ENCODE measurements around the gene RAB3D. TPM values are rescaled to one million over a fixed set of nuclear protein-coding genes. Genes with fewer than 3 reads are reported as not detected.

RAB3D gene
- total RNA-seq, 1 experiment from 2014 or later, result 35.0 TPM

DNA sequence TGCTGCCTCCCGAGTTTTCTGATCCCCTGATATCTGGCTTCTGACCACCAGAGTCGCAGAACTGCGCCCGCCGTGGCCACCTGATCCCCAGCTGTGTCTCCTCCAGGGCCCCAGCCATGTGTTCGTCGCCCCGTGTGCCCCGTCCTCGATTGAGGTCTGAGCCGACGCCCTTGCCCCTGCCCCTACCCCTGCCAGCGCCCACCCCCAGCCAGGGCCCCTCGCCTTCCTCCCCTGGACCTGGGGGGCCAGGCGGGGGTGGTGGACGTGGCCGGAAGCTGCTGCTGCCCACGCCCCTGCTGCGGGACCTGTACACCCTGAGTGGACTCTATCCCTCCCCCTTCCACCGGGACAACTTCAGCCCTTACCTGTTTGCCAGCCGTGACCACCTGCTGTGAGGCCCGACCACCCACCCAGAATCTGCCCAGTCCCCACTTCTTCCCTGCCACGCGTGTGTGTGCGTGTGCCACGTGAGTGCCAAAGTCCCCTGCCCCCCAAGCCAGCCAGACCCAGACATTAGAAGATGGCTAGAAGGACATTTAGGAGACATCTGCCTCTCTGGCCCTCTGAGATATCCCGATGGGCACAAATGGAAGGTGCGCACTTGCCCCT lies 24.9 kb upstream of the RAB3D start:
- CTCF ChIA-PET, result no interaction called here
- Histone ChIP-seq H4K20me1 (ENCODE audit: insufficient read depth) (no peaks in the 10 kb centered on the region; the same call in 1 of the 2 replicates), H3K4me3 (no peak overlapping the region), H3K27me3 (ENCODE audit: insufficient read depth, low read depth) (no peaks in the 10 kb centered on the region), H3K27ac (no peak overlapping the region), H3K79me2 (ENCODE audit: low read depth) (no peaks in the 10 kb centered on the region), H3K9me2 (ENCODE audit: insufficient read depth) (no peaks in the 10 kb centered on the region), H3K9me3 (ENCODE audit: insufficient read depth, low read depth) (no peaks in the 10 kb centered on the region), H3F3A (ENCODE audit: insufficient read depth, low read depth) (peaks cover 18% of the 10 kb centered on the region; the same call in 1 of the 2 replicates), H3K36me3 (ENCODE audit: low read depth) (peaks cover 11% of the 10 kb centered on the region; the same call in 1 of the 2 replicates), H2AFZ (no peak overlapping the region), H3K4me1 (replicated peaks; ENCODE audit: insufficient read depth) (peaks cover 7% of the 10 kb centered on the region; the same call in 1 of the 2 replicates), H3K4me2 (no peak overlapping the region)
- POLR2A ChIA-PET (ENCODE audit: unreplicated experiment), result no interaction called here
- no peak for TF ChIP-seq EZH2 (IDR thresholded peaks at IDR 0.05; ENCODE audit: low read depth)
- TF ChIP-seq, protein P1, sequence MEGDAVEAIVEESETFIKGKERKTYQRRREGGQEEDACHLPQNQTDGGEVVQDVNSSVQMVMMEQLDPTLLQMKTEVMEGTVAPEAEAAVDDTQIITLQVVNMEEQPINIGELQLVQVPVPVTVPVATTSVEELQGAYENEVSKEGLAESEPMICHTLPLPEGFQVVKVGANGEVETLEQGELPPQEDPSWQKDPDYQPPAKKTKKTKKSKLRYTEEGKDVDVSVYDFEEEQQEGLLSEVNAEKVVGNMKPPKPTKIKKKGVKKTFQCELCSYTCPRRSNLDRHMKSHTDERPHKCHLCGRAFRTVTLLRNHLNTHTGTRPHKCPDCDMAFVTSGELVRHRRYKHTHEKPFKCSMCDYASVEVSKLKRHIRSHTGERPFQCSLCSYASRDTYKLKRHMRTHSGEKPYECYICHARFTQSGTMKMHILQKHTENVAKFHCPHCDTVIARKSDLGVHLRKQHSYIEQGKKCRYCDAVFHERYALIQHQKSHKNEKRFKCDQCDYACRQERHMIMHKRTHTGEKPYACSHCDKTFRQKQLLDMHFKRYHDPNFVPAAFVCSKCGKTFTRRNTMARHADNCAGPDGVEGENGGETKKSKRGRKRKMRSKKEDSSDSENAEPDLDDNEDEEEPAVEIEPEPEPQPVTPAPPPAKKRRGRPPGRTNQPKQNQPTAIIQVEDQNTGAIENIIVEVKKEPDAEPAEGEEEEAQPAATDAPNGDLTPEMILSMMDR (conservative IDR thresholded peaks at IDR 0.05), result no peak
- no TSS peak for BruUV-seq (replicated peaks)
- no peak for DNase-seq
- intact Hi-C loops (cut with micrococcal nuclease; ENCODE audit: unreplicated experiment), result no loop called here

DNA sequence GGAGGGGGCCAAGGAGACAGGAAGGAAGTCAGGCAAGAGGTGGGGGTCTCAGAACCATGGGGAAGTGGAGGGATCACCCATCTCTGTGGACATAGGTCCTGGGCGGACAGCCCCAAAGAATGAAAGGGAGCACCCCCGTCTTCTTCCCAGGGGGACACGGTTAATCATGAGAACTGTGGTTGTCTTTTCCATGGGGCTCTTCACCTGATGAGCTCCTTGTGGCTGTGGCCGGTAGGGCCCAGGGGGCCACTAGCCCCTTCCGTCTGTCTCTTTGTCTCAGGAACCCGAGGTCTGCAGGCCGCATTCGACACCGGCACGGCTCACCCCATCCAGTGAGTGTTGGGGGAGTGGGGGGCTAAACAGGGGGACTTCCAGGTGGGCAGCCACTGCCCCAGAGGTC lies 24.4 kb upstream of the RAB3D start:
- H3K4me1 ChIP-seq (replicated peaks; ENCODE audit: insufficient read depth), result peaks cover 12% of the 10 kb centered on the region
- H3K27me3 ChIP-seq (ENCODE audit: insufficient read depth, low read depth), result no peaks in the 10 kb centered on the region
- H3K9me2 ChIP-seq (ENCODE audit: insufficient read depth), result no peaks in the 10 kb centered on the region
- ChIA-PET POLR2A (ENCODE audit: unreplicated experiment) (no interaction called here), CTCF (no interaction called here)
- H3K36me3 ChIP-seq (ENCODE audit: low read depth), result peaks cover 11% of the 10 kb centered on the region; the same call in 1 of the 2 replicates
- H3K4me2 ChIP-seq, result no peak overlapping the region
- H4K20me1 ChIP-seq (ENCODE audit: insufficient read depth), result no peaks in the 10 kb centered on the region; the same call in 1 of the 2 replicates
- H2AFZ ChIP-seq, result no peak overlapping the region
- no peaks in the 10 kb centered on the region for H3K9me3 ChIP-seq (ENCODE audit: insufficient read depth, low read depth)
- no peak overlapping the region for H3K4me3 ChIP-seq
- no peak overlapping the region for H3K27ac ChIP-seq
- peaks cover 22% of the 10 kb centered on the region; the same call in 1 of the 2 replicates for H3F3A ChIP-seq (ENCODE audit: insufficient read depth, low read depth)
- intact Hi-C loops (cut with micrococcal nuclease; ENCODE audit: unreplicated experiment), result no loop called here
- no peaks in the 10 kb centered on the region for H3K79me2 ChIP-seq (ENCODE audit: low read depth)
- no TSS peak for BruUV-seq (replicated peaks)
- no peak for DNase-seq
- no peak for TF ChIP-seq EZH2 (IDR thresholded peaks at IDR 0.05; ENCODE audit: low read depth)
- TF ChIP-seq, protein P1 (conservative IDR thresholded peaks at IDR 0.05), result no peak

DNA sequence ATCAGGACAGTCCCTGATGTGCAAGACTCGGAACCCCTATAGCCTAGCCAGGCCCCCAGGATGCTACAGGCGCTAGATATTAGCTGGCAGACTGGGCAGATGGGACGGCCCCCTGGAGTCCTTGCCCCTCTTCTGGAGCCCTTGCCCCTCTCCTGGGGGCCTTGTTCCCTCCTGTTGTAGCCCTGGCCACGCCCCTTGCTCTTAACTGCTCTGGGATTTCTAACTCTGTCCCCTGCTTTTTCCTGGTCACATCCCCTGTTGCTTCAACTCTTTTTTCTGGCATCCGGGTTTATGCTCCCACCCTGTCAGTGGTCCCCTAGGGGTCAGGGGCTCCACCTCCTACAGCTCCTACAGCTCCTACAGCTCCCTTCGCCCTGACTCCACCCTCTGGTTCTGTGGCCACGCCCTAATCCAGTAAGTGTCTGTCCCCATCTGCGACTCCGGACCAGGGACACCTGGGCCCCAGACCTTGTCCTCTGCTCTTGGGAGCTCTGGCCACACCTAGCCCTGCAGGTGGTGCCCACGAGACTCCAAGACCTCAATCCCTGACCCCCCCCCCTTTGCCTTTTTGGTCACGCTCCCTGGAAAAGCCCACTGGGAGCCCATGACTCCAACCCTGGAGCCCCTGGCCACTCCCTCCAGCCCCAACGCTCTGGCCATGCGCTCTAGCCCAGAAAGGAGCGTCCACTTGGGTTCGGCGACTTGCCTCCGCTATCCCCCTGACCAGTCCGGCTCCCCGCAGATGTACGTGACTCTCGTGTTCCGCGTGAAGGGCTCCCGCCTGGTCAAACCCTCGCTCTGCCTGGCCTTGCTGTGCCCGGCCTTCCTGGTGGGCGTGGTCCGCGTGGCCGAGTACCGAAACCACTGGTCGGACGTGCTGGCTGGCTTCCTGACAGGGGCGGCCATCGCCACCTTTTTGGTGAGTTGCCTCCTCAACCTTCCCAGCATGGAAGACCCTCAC lies 22.6 kb upstream of the RAB3D start:
- no peaks in the 10 kb centered on the region for H3K79me2 ChIP-seq (ENCODE audit: low read depth)
- ChIA-PET CTCF (no interaction called here), POLR2A (ENCODE audit: unreplicated experiment) (no interaction called here)
- no peaks in the 10 kb centered on the region; the same call in 1 of the 2 replicates for H4K20me1 ChIP-seq (ENCODE audit: insufficient read depth)
- H2AFZ ChIP-seq, result no peak overlapping the region
- peaks cover 32% of the 10 kb centered on the region; the same call in 1 of the 2 replicates for H3F3A ChIP-seq (ENCODE audit: insufficient read depth, low read depth)
- H3K4me1 ChIP-seq (replicated peaks; ENCODE audit: insufficient read depth), result peaks cover 13% of the 10 kb centered on the region
- peaks cover 11% of the 10 kb centered on the region; the same call in 1 of the 2 replicates for H3K36me3 ChIP-seq (ENCODE audit: low read depth)
- H3K9me2 ChIP-seq (ENCODE audit: insufficient read depth), result no peaks in the 10 kb centered on the region
- DNase-seq, result no peak
- no TSS peak for BruUV-seq (replicated peaks)
- H3K27ac ChIP-seq, result no peak overlapping the region
- H3K9me3 ChIP-seq (ENCODE audit: insufficient read depth, low read depth), result no peaks in the 10 kb centered on the region
- intact Hi-C loops (cut with micrococcal nuclease; ENCODE audit: unreplicated experiment), result no loop called here
- H3K27me3 ChIP-seq (ENCODE audit: insufficient read depth, low read depth), result no peaks in the 10 kb centered on the region
- no peak overlapping the region for H3K4me2 ChIP-seq
- H3K4me3 ChIP-seq, result no peak overlapping the region
- TF ChIP-seq, protein P1 (conservative IDR thresholded peaks at IDR 0.05), result no peak
- no peak for TF ChIP-seq EZH2 (IDR thresholded peaks at IDR 0.05; ENCODE audit: low read depth)
